Activated CD8-positive, alpha-beta memory T cell treated with anti-CD3 and anti-CD28 coated beads, Interleukin-2, amount 50 U/mL, for 4 hours (primary cell): ENCODE measurements around the gene USP2.

Experiments used
- DNase-seq: peaks from one replicate; pipeline ENCODE4 v3.0.0-alpha.2; 2020

The USP2 gene

DNA sequence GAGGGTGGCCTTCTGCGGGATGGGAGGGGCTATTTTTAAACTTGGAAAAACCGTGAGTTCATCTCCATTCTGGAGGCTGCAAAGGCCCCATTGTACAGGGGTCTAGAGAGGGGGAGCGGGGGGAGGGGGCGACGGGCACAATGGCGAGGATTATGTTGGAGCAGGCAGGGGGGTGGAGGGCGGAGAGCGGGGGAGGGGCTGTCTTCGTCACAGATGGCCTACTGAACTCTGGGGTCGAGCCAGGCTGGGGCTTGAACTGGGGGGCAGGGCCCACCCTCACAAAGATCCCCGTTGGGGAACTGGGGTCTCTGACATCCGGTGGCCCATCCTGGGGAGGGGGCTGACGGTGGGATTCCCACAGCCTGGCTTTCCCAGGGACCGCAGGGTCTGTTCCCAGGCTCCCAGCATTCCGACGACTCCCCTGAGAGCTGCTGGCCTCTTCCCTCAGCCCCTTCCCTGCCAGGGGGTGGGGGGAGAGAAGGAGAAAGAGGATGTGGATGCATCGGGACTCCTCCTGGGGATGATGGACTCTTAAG lies 61.2 kb downstream of the USP2 start:
- DNase-seq, result no peak

DNA sequence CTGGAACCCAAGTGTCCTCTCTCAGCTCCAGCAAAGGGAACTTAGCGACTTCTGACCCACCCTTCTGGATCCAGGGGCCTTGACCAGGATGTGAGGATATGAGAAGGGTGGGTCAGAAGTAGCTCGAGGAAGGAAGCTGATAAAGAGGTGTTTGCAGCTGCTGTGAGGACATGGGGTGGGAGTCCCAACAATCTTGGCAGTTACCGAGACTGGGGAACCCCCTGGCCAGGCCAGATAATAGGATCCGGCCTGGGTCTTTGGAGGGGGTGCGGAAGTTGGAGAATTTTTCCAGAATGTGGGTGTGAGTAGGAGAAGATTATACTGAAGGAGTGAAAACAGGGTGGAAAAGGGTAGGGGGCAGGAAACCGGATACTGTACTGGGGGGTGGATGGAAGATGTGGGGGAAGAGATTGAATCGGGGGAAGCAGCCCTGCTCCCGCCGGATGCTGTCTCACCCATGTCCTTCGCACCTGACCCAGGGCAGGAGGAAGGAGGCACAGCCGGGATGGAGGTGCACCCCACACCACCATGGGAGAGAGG lies 61.7 kb downstream of the USP2 start:
- DNase-seq, result no peak

- no peak for DNase-seq
These were observed 62.3 kb downstream of the USP2 start for GRCh38 chr11:119319136-119319699.

GRCh38 chr11:119318240-119319135 lies 63.0 kb downstream of the USP2 start:
- DNase-seq, result no peak

DNA sequence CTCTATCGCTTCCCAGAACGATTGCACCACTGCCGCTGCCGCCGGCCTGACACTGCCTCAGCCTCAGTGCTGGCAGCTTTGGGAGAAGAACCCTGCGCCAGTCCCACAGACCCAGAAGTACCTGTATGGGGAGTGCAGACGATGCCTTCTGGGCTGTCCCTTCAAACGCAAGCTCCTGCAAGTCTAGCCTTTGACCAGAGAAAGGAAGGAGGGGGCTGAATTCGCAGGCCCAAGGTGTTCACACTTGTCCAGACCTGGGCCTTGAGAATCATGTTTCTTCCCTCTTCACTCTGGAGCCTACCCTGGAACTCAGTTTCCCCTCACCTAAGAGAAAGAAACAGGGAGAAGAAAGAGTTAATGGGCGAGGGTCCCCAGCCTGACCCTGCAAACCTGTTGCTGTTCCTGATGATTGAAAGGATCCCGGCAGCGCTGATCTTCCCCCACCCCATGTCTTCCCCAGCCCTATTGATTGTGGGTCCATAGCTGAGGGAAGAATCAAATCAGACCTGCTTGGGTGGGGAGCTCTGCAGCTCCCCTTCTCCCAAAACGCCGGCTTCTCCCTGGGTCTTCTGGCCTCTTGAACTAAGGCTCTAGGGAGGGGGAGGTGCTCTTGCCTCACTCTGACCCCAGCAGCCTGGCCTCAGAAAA lies 63.8 kb downstream of the USP2 start:
- no peak for DNase-seq

GRCh38 chr11:119316729-119317591 lies 64.5 kb downstream of the USP2 start, which contains the start of gene MCAM:
MCAM (minus strand) TSS chr11:119317130; CDS start chr11:119317101, 29 bp downstream.
- DNase-seq, result no peak

GRCh38 chr11:119316016-119316728 lies 65.3 kb downstream of the USP2 start:
- DNase-seq, result no peak

DNA sequence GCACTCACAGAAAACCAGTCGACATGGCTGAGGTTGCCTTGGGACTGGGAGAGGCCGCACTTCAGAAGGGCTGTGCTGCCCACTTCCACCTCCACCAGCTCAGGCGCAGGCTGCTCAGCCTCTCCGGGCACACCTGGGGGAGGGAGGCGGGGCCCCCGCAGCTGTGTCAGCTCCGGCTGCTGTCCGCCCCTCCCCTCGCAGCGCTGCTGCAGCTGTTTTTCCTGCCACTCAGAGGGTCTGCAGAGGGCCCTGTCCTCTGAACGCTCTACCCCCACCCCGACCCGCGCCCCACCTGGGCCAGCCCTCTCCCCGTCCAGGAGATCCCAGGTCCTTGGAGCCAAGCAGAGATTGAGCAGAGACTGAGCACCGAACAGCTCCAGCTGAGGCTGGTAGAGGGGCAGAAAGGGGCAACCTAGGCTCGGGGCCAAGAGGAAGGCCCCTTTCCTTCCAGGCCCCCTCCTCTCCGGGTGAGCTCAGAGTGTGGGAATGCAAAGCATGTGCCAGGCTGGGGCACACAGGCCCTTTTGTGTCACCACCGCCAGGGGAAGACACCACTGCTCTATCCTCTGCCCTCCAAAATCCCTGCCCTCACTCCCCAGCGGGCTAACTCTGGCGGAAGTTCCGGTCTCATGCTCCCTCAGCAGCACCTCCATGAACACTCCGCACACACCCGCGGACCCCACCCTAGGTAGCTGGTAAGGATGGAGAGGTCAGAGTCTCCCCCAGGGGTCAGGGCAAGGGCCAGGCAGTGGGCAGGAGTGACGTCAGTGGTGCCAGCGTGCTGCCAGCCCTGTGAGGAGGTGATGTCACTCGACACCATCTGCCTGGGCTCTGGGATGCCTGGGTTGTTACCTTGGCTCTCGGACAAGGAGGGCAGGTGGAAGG lies 66.1 kb downstream of the USP2 start:
- peak; percentile 63 for DNase-seq

GRCh38 chr11:119314726-119315125 lies 66.8 kb downstream of the USP2 start:
- no peak for DNase-seq

- DNase-seq, result no peak
These were observed 70.8 kb downstream of the USP2 start for GRCh38 chr11:119310682-119311052.

DNA sequence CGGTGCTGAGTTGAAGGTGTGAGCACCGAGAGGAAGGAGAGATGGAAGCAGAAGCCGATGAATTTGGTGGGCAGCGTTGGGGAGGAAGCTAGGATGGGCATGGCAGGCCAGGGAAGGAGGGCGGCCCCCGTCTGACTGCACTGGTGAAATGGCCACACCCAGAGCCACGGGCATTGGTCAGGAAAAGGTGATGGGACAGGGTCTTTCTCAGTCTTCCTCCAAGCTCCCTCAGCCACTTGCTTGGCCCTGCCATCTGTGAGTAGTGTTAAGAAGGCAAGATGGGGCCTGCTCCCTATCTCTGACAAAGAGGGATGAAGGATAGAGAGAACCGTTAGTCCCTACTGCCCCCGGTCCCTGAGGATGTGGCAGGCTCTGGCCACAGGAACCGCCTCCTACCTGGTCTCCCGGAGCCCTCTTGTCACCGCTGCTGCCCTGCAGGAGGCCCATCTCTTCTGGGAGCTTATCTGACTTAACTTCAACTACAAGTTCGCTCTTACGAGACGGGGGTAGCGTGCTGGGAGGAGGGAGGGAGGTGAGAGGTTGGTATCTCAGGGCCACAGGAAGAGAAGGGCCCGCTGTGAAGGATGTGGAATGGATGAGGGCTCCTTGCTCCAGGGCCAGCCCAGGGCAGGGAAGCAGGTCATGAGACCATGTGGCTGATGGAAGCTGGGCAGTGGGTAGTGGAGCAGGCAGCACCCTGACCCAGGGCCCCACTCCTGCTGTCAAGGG lies 71.4 kb downstream of the USP2 start:
- no peak for DNase-seq

DNA sequence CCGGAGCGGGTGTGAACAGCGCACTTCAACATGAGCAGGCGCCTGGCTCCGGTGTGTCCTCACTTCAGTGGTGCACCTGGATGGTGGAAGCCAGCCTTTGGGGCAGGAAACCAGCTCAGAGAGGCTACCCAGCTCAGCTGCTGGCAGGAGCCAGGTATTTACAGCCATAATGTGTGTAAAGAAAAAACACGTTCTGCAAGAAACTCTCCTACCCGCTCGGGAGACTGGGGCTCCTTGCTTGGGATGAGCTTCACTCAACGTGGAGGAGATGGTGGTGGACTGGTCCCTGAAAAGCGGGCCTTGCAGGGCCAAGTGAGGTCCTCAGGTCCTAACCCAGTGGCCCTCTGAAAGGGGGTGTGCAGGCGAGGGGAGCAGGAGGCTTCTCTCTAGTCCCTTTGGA lies 72.1 kb downstream of the USP2 start:
- DNase-seq, result no peak

DNA sequence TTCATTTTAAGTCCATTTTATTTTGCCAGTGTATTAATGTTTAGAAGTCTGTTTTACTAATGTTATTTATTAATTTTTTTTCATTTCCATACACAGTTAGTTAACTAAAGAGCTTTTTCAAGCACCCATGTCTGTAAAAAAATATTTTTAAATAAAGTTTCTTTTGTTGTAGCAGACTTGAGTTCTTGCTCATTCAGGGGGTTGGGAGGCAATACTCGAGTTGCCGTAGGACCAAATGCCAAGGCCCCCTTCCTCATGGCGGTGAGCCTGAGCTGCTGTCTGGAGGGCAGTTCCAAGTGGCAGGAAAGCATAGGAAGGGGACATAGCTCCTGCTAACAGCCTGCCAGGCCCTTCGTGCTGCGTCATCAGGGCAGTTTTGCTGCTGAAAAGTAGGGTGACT lies 73.5 kb downstream of the USP2 start:
- no peak for DNase-seq

GRCh38 chr11:119307219-119307618 lies 74.3 kb downstream of the USP2 start:
- DNase-seq, result no peak

- peak; percentile 36 for DNase-seq
These were observed 75.1 kb downstream of the USP2 start for GRCh38 chr11:119306373-119306890.

GRCh38 chr11:119305556-119306372 lies 75.7 kb downstream of the USP2 start:
- DNase-seq, result no peak
